Epithelial cell of esophagus (primary cell): Measurements from ENCODE around the gene P2RY12.

Experiments used
- DNase-seq: peaks from one replicate; pipeline ENCODE4 v3.0.0; 2010; ENCODE audit warnings: low read depth
- H3K4me3 ChIP-seq: 2 replicates; pipeline ENCODE4 v1.5.1; 2011; ENCODE audit warnings: mild to moderate bottlenecking, low read length, control low read depth
- CTCF ChIP-seq: IDR thresholded peaks from 2 replicates; pipeline ENCODE4 v1.5.1; 2011; ENCODE audit warnings: low read depth, mild to moderate bottlenecking, low read length, control low read depth, inconsistent platforms; ENCODE audit not compliant: insufficient read depth; ENCODE audit errors: missing control alignments

The P2RY12 gene

GRCh38 chr3:151384741-151385174 is at the start of gene P2RY12:
P2RY12 (minus strand) TSS chr3:151384753; CDS start chr3:151338845, 45,908 bp downstream.
- no peak within 1 kb of the TSS for H3K4me3 ChIP-seq
- TF ChIP-seq CTCF = no peak
- DNase-seq = no peak

DNA sequence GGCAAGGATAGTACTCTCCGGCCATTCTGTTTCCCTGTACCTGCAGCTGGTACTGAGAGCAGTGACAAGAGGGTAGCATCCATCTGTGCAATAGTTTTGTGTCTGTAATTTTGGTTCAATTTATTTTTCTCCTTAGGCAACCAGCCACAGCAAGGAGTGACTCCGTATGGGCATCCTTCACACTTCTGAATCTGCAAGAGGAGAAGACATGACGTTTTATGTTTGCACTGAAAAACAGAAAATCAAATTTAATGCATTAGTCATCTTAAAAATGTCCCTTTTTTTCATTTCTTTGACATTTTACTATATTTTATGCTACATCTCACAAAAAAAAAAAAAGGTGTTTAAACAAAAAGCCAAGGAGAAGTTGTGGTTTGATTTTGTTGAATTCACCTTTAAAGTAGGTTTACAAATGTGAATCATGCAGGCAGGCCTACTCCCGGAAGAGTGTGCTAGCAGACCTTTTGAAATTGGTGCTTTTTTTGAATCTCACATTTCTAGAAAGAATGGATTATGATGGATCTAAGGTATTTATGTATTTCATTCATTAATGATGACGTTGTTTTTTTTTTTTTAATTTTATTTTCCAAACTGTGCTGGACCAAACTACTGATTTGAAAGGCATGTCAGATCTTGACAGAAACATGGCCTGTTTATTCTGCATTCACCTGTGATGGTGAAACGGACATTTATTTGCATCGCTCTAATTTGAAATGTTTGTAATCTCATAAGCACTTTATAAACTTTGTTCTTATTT is 48.2 kb upstream of the P2RY12 start:
- DNase-seq = peak; percentile 10
- no peak for TF ChIP-seq CTCF
- H3K4me3 ChIP-seq = no peak overlapping the region

DNA sequence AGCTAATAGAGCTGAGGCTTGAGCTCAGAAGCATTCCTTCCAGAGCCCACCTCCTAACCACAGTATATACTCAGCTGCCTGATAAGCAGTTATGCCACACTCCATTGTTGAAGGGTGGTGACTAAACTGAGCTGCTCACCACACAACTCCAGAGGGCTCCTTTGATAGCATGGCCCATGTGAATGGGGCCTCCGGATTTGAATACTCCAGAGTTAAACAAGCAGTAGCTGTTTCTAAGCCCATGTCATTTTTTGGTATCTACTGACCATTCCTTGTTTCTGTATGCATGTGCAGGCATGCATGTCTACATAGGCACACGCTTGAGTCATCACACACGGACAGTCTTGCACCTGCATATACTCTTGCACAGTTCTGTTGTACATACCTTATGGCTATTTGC is 47.4 kb upstream of the P2RY12 start:
- no peak for TF ChIP-seq CTCF
- no peak overlapping the region for H3K4me3 ChIP-seq
- DNase-seq = peak; percentile 88

DNA sequence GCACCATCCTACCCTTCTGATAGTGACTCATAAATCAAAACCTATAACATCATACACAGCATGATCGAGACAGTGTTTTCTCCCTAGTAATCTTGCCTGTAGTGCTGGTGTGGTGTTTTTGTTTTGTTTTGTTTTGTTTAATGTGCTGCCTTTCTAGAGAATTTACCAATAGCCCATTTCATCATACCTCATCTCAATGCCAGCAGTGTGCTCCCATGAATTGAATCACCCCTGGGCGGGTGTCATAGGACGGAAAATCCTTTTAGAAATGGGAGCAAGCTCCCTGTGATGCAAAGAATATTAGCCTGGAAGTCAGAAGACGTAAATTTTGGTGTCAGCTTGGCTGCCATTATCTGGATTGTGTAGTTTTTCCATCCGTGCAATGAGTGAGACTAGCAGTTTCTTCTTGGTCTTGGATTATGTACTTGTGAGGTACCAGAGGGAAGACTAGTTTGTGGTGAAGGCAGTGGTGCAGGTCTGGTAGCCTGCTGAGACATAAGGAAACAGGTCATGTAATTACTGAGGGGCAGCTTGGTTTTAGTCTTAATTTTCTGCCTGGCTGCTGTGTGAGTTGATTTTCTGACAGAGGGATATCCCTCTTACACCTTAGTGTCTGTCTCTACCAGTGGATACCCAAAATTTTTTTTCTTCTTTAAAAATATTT is 46.4 kb upstream of the P2RY12 start:
- TF ChIP-seq CTCF = no peak
- peak; percentile 64 for DNase-seq

GRCh38 chr3:151428386-151428785 is 43.8 kb upstream of the P2RY12 start:
- no peak overlapping the region for H3K4me3 ChIP-seq
- DNase-seq = no peak
- TF ChIP-seq CTCF = no peak

More for the DNA sequence above, 46.4 kb upstream of the P2RY12 start:
- H3K4me3 ChIP-seq = no peak overlapping the region

- H3K4me3 ChIP-seq = no peak overlapping the region
- peak; percentile 2 for TF ChIP-seq CTCF
- DNase-seq = no peak
Measured at GRCh38 chr3:151426341-151426657, 41.7 kb upstream of the P2RY12 start.

- no peak for DNase-seq
- H3K4me3 ChIP-seq = no peak overlapping the region
- TF ChIP-seq CTCF = peak; percentile 19
Measured at GRCh38 chr3:151425627-151426340, 41.2 kb upstream of the P2RY12 start.
